Stomach (tissue), 9 donors: ENCODE data around the gene ALG1. TPM values are rescaled to one million over a fixed set of nuclear protein-coding genes. Genes with fewer than 3 reads are reported as not detected.
A peak's percentile ranks its signal among the peaks of the same experiment; 100 is the strongest.
"Not testable (repeated sequence)": the region's sequence is repeated elsewhere in the genome, so short reads cannot be mapped to it uniquely, and the experiment has no call there.

Source experiments
- DNase-seq, 2 donors: peaks; one replicate each; pipeline versions ENCODE4 v3.0.0 to v3.0.0-alpha.2; 2013 to 2019
- H3K27ac ChIP-seq, 5 donors: fragments of 200-600 bp in 4 of 5; sonication (generic) in 4 of 5; one replicate each; pipeline ENCODE4 v1.5.1; 2013 to 2019; ENCODE audit warnings: mild to moderate bottlenecking in 1 of 5, moderate library complexity in 1 of 5
- H3K27me3 ChIP-seq, 3 donors: fragments of 200-600 bp; sonication (generic); one replicate each; pipeline ENCODE4 v1.5.1; 2017 to 2019; ENCODE audit warnings: mixed run types in 1 of 3
- H3K36me3 ChIP-seq, 4 donors: fragments of 200-600 bp; sonication (generic); 1 replicate in 3 of 4; 2 replicates in 1 of 4; pipeline ENCODE4 v1.5.1; 2016 to 2019
- H3K4me1 ChIP-seq, 4 donors: fragments of 200-600 bp; sonication (generic); one replicate each; pipeline ENCODE4 v1.5.1; 2016 to 2019
- H3K4me3 ChIP-seq, 4 donors: fragments of 200-600 bp; sonication (generic) in 3 of 4; one replicate each; pipeline ENCODE4 v1.5.1; 2016 to 2019; ENCODE audit warnings: mild to moderate bottlenecking in 1 of 4
- H3K9me3 ChIP-seq, 4 donors: fragments of 200-600 bp; sonication (generic); one replicate each; pipeline ENCODE4 v1.5.1; 2016 to 2019
- EP300 ChIP-seq: sonication (generic); formaldehyde crosslinking; IDR thresholded peaks from one replicate; pipeline ENCODE4 v1.6.1; 2017; ENCODE audit warnings: antibody characterized with exemption
- POLR2A ChIP-seq, 4 donors: fragments of 450-650 bp; IDR thresholded peaks; one replicate each; pipeline ENCODE4 v1.6.1; 2016; ENCODE audit warnings: antibody characterized with exemption in 4 of 4, control low read depth in 2 of 4, mild to moderate bottlenecking in 1 of 4, moderate library complexity in 1 of 4
- WGBS, 5 donors: extraction: QIAGEN DNeasy Blood & Tissue Kit in 3 of 5; methylation state at CpG; one replicate each; pipeline versions ENCODE4 v1.1.5 to v1.1.7; 2013 to 2018; 5-methylcytosine and 5-hydroxymethylcytosine counted together
- intact Hi-C: fragments of 100-400 bp; cut with DNase I; formaldehyde crosslinking; loops from one replicate; pipeline ENCODE4 v1.15.1; 2023; ENCODE audit warnings: low total_unique reads
- polyA plus RNA-seq, 3 donors: library from polyadenylated mRNA; stranded (reverse); fragments of 200-250 nt; gene quantifications; one replicate each; pipeline ENCODE4 v1.2.3, GENCODE V29; 2013
- total RNA-seq, 5 donors: library from RNA; depleted of rRNA; stranded (reverse); fragments of >200 nt; gene quantifications; one replicate each; pipeline versions ENCODE4 v1.1.0 to v1.2.3, GENCODE V29; 2014 to 2016
- TF ChIP-seq, protein P1 (sequence below), 7 experiments: fragments of 450-650 bp in 4 of 7; fragments of 200-600 bp in 3 of 7; sonication (generic) in 3 of 7; IDR thresholded peaks; one replicate each; pipeline ENCODE4 v1.5.1; 2016 to 2019; ENCODE audit warnings: antibody characterized with exemption in 7 of 7, control low read depth in 2 of 7, mild to moderate bottlenecking in 1 of 7
- donor health status: healthy with polysubstance abuse.
- donor health status: Bipolar disorder and iron deficiency.
- donor health status: healthy.

The ALG1 gene
- total and polyA plus RNA-seq, 8 donors = 4.5 to 53.9 (median 17.6) TPM

DNA sequence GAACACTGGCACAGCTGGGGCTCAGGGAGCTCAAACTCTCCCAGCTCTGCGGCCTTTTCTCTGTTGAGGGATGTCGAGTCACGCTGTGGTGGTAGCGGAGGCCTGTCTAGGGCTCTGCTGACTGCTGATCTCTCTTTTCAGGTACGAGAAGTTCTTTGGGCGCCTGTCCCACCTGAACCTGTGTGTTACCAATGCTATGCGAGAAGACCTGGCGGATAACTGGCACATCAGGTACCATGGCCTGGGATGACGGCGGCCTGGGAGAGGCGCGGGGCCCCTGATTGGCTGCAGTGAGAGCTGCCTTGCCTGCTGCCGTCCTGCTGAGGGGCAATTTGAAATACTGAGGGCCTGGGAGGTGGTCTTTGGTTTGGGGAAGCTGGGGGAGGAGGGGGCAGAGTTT, 5.7 kb downstream of the ALG1 start:
- Histone ChIP-seq H3K4me1 (peaks cover 13 to 27% (median 20%) of the 10 kb centered on the region in 4 donors), H3K27ac (no peak overlapping the region), H3K36me3 (peaks cover 23 to 89% (median 82%) of the 10 kb centered on the region in 4 donors), H3K4me3 (no peak overlapping the region), H3K27me3 (no peaks in the 10 kb centered on the region), H3K9me3 (no peaks in the 10 kb centered on the region)
- WGBS, 5 donors = 94 to 98% (median 97%) methylated on average over 12 to 13 of the region's 13 CpGs
- no peak for DNase-seq
- intact Hi-C loops = no loop called here
- TF ChIP-seq EP300 = no peak
- TF ChIP-seq POLR2A (IDR thresholded peaks at IDR 0.05) = no peak
- TF ChIP-seq, protein P1, sequence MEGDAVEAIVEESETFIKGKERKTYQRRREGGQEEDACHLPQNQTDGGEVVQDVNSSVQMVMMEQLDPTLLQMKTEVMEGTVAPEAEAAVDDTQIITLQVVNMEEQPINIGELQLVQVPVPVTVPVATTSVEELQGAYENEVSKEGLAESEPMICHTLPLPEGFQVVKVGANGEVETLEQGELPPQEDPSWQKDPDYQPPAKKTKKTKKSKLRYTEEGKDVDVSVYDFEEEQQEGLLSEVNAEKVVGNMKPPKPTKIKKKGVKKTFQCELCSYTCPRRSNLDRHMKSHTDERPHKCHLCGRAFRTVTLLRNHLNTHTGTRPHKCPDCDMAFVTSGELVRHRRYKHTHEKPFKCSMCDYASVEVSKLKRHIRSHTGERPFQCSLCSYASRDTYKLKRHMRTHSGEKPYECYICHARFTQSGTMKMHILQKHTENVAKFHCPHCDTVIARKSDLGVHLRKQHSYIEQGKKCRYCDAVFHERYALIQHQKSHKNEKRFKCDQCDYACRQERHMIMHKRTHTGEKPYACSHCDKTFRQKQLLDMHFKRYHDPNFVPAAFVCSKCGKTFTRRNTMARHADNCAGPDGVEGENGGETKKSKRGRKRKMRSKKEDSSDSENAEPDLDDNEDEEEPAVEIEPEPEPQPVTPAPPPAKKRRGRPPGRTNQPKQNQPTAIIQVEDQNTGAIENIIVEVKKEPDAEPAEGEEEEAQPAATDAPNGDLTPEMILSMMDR (IDR thresholded peaks at IDR 0.05) = no peak

DNA sequence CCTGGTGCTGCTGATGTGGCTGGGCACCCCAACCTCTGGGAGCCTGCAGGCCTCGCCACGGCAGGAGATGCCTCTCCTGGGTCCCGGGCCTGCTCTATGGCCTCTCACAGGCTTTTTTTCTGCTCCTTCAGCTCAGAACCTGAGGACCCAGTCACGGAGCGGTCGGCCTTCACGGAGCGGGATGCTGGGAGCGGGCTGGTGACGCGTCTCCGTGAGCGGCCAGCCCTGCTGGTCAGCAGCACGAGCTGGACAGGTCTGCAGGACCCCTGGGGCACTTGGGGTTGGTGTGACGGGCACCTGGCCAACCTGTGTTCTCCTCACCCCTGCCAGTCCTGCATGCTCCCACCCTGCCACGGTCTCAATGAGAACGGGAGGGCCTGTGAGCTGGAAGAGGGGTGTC, 7.0 kb downstream of the ALG1 start:
- WGBS, 5 donors = 89 to 96% (median 91%) methylated on average over 11 to 17 of the region's 17 CpGs
- Histone ChIP-seq H3K27me3 (no peaks in the 10 kb centered on the region), H3K36me3 (peaks cover 28 to 98% (median 93%) of the 10 kb centered on the region in 4 donors), H3K4me3 (no peak overlapping the region), H3K9me3 (no peaks in the 10 kb centered on the region), H3K27ac (no peak overlapping the region), H3K4me1 (peaks cover 0 to 14% (median 10%) of the 10 kb centered on the region in 4 donors)
- TF ChIP-seq, protein P1 (IDR thresholded peaks at IDR 0.05) = no peak
- TF ChIP-seq POLR2A (IDR thresholded peaks at IDR 0.05) = no peak
- intact Hi-C loops = no loop called here
- no peak for DNase-seq

DNA sequence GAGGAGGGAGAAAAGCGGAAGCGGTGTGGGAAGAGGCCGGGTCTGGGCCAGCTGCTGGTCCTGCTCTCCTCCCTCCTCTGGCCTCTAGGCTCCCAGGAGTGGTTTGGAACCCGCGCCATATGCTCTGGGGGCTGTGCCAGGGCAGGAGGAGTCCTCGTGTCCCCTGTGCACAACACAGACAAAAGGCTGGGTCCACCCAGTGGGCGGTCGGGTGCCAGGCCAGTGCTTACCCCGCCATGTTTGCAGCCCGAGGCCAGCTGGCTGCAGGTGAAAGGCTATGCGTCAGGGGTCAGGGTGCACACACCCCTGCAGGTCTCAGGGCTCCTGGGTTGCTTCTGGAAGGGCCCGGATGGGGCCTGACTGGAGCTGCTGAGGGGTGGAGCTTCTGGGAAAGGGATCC, 8.8 kb downstream of the ALG1 start:
- Histone ChIP-seq H3K4me1 (peaks cover 0 to 13% (median 9%) of the 10 kb centered on the region in 4 donors), H3K27ac (peak overlapping the region; percentile 41 to 79 (median 61)), H3K4me3 (peak overlapping the region in 1 of 4 donors; percentile 16), H3K36me3 (peaks cover 23 to 97% (median 93%) of the 10 kb centered on the region in 4 donors)
- intact Hi-C loops, H3K27me3 ChIP-seq, H3K9me3 ChIP-seq: not testable (repeated sequence)
- WGBS, 5 donors = 37 to 68% (median 66%) methylated on average over 12 of the region's 12 CpGs
- peak in 1 of 2 donors; percentile 44 for DNase-seq

DNA sequence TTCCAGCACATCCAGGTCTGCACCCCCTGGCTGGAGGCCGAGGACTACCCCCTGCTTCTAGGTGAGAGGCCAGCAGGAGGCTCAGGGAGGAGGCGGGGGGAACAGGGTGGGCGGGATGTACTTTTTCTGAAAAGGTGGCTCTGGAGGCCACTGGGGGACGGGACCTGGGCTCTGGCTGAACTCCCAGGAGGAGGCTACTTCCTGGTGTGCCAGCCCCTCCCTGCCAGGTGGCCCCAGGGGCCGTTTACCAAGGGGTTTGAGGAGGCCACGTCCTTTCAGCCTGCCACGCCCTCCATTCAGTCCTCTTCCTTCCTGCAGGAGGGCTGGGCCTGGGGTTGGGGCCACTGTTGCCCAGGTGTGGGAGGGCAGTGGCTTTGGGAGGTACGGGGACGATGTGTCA, 9.4 kb downstream of the ALG1 start:
- H3K27ac ChIP-seq = peak overlapping the region; percentile 41 to 79 (median 61)
- peak overlapping the region in 1 of 4 donors; percentile 16 for H3K4me3 ChIP-seq
- H3K9me3 ChIP-seq, intact Hi-C loops, H3K27me3 ChIP-seq: not testable (repeated sequence)
- WGBS, 5 donors = 24 to 67% (median 48%) methylated on average over 5 to 9 of the region's 9 CpGs
- peaks cover 0 to 13% (median 9%) of the 10 kb centered on the region in 4 donors for H3K4me1 ChIP-seq
- DNase-seq = peak; percentile 67 to 77
- peaks cover 18 to 97% (median 93%) of the 10 kb centered on the region in 4 donors for H3K36me3 ChIP-seq

DNA sequence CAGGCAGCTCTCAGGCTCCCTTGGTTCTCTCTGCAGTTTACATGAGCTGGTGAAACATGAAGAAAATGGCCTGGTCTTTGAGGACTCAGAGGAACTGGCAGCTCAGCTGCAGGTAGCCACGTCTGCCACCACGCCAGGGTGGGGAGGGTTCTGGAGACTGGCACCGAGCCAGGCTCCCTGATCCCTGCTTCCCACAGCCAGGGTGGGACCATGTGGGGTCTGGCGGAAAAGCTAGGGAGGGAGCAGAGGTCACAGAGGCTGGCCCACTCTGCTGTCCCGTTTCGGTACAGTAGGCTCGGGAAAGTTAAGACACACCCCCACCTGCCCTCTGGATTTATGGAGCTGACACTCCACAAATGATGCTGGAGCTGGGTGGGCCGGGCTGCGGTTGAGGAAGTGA, 12.0 kb downstream of the ALG1 start:
- H3K27ac ChIP-seq, H3K27me3 ChIP-seq, intact Hi-C loops, H3K4me3 ChIP-seq, DNase-seq, H3K9me3 ChIP-seq: not testable (repeated sequence)
- Histone ChIP-seq H3K4me1 (peaks cover 0 to 13% (median 9%) of the 10 kb centered on the region in 4 donors), H3K36me3 (peaks cover 12 to 92% (median 90%) of the 10 kb centered on the region in 4 donors)
- 79 to 90% (median 82%) methylated on average over 9 of the region's 9 CpGs for WGBS, 5 donors

DNA sequence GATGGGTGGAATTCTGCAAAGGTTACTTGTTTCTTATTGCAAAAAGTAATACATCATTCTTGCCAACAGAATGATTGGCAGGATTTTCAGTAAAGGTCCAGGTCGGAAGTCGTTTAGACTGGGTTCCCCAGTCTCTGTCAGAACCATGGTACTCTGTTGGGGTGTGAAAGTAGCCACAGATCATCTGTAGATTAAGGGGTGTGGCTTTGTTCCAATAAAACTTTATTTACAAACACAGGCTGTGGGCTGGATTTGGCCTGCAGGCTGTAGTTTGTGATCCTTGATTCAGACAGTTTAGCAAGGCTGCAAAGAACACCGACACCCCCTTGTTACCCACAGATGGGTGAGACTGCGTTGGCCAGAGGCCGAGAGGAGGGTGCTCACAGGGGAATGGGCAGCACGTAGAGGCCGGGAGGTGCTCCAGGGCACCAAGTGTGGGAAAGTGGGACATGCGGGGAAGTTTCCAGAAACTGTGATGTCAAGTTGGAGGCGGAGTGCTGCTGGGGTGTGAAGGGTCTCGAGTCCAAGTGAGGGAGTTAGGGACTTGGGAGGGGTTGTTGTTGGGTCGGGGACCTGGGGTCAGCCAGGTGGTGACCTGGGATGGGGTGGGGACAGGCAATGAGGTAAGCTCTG, 12.6 kb downstream of the ALG1 start:
- H3K27me3 ChIP-seq, DNase-seq, intact Hi-C loops, H3K4me3 ChIP-seq, H3K9me3 ChIP-seq, H3K27ac ChIP-seq: not testable (repeated sequence)
- Histone ChIP-seq H3K36me3 (peaks cover 12 to 91% (median 88%) of the 10 kb centered on the region in 4 donors), H3K4me1 (peaks cover 0 to 13% (median 9%) of the 10 kb centered on the region in 4 donors)
- 73 to 83% (median 79%) methylated on average over 11 of the region's 11 CpGs for WGBS, 5 donors
